ENCODE results near the gene GCK.

DNA sequence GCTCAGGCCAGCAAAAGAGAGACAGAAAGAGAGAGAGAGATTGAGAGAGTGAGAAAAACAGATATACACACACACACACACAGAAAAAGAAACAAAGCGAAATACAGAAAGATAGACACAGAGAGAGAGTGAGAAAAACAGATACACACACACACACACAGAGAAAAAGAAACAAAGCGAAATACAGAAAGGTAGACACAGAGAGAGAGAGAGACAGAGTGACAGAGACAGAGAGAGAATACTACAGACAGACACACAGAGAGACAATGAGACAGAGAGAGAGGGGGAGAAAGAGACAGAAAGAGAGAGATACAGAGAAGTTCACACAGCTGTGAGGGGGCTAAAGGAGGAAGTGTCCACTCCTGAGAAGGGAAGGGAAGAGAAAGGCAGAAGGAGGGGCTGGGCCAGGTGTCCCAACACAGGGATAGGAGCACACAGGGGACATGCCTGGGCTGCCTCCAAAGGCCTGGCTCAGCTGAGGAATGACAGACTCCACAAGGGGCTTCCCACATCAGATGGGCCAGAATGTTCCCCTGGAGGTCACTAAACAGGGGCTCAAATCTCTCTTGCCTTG, 4.3 kb downstream of the GCK start:
- TF ChIP-seq, protein P1, sequence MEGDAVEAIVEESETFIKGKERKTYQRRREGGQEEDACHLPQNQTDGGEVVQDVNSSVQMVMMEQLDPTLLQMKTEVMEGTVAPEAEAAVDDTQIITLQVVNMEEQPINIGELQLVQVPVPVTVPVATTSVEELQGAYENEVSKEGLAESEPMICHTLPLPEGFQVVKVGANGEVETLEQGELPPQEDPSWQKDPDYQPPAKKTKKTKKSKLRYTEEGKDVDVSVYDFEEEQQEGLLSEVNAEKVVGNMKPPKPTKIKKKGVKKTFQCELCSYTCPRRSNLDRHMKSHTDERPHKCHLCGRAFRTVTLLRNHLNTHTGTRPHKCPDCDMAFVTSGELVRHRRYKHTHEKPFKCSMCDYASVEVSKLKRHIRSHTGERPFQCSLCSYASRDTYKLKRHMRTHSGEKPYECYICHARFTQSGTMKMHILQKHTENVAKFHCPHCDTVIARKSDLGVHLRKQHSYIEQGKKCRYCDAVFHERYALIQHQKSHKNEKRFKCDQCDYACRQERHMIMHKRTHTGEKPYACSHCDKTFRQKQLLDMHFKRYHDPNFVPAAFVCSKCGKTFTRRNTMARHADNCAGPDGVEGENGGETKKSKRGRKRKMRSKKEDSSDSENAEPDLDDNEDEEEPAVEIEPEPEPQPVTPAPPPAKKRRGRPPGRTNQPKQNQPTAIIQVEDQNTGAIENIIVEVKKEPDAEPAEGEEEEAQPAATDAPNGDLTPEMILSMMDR (conservative IDR thresholded peaks at IDR 0.05 in 1 of 2, IDR thresholded peaks at IDR 0.05 in 1 of 2; ENCODE audit: extremely low read depth in 1 of 2, insufficient read depth in 1 of 2, low read depth in 1 of 2, low read length in 2 of 2) = no peak
- TF ChIP-seq EZH2 (IDR thresholded peaks at IDR 0.05; ENCODE audit: borderline replicate concordance, low read length) = no peak

Measured in mammary epithelial cell (primary cell).